GM21381 (cell line): ENCODE data around the gene TBC1D2B.
"Not testable (repeated sequence)": the region's sequence is repeated elsewhere in the genome, so short reads cannot be mapped to it uniquely, and the experiment has no call there.

Source experiments
- ATAC-seq: cut with Tn5 transposase; IDR thresholded peaks from one replicate; pipeline ENCODE4 v1.9.1; 2021; ENCODE audit warnings: mild to moderate bottlenecking, moderate library complexity; ENCODE audit not compliant: unreplicated experiment

TBC1D2B gene

DNA sequence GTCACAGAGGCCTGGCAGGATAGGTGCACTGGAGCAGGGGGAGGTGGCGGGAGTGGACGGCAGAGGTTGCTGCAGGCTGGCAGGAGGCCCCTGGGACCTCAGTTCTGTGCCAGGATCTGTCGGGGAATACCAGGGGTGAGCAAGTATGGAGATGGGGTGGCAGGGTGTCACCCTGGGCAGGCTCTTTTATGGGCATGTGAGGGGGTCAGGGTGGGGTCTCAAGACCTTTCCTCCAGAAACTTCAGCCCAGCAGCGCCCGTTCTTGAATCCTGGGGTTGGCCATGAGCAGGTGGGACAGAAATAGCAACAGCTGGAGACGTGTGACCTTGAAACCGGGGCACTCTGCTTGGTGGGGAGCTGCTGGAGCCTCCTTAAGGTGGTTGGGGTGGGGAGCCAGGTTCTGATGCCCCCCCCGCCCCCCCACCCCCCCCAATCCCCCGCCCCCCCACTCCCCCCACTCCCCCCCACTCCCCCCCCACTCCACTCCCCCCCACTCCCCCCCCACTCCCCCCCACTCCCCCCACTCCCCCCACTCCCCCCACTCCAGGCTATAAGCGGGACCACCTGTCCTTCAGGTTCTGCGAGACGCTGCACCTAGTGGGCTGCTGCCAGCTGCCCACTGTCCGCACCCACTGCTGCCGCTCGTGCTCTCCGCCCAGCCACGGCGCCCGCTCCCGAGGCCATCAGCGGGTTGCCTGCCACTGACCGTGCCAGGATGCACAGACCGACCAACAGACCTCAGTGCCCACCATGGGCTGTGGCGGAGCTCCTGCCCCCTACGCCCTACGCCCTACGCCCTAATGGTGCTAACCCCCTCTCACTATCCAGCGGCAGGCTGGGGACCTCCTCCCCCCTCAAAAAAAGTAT, 84.9 kb downstream of the TBC1D2B start:
- ATAC-seq: no peak

DNA sequence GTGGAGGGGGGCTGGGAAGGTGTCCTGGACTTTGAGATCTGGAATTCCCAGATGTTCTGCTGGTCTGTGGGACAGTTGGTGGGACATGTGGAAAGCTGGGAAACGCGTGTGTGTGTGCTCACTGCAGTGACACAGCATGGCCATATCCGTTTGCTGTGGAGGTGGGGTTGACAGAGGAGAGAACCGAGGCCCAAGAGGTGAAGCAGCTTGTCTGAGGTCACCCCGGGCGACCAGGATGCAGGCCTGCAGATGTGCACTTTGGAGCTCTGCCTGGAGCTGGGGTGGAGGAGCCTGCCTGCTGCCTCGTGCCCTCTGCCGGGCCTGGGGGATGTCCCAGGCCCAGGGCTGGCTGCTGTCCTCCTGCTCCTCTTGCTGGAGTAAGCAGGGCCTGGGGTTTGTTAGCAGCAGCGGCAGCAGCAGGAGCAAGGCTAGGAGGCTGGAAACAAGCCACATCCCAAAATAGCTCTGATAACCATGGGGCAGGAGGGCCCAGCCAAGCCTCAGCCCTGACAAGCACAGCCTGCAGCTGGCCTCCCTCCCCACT, 85.8 kb downstream of the TBC1D2B start:
- ATAC-seq: not testable (repeated sequence)

DNA sequence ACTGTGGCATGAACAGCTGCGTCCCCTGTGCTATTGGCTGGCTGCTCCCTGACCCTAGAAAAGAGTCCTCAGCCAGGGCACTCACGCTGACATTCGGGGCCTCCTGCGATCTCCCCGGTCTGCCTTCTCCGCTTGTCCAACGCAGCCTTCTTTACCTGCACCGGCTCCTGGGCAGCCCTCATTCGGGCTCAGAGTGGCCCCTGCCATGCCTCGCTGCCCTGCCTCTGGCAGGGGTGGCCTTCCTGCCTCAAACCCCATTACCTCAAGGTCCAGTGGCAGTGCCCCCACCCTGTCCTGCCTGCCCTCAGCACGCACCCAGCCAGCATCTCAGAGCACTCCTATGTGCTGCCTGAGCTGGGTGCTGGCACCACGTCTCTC, 86.5 kb downstream of the TBC1D2B start:
- ATAC-seq: no peak

GRCh38 chr15:77989296-77990143, 88.0 kb downstream of the TBC1D2B start:
- ATAC-seq: no peak

- no peak for ATAC-seq
These were observed 88.9 kb downstream of the TBC1D2B start for GRCh38 chr15:77988347-77989295.

DNA sequence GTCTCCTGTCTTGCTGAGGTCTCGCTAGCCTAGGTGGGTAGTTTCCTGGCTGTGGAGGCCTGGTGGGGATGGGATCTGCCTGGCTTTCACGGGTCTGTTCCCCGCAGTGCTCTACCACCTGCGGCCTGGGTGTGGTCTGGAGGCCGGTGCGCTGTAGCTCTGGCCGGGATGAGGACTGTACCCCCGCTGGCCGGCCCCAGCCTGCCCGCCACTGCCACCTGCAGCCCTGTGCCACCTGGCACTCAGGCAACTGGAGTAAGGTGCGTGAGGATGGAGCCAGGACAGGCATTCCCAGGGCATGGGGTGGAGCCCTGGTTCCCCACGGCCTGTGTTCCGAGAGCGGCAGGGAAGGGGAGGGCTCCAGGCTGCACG, 89.8 kb downstream of the TBC1D2B start:
- not testable (repeated sequence) for ATAC-seq

DNA sequence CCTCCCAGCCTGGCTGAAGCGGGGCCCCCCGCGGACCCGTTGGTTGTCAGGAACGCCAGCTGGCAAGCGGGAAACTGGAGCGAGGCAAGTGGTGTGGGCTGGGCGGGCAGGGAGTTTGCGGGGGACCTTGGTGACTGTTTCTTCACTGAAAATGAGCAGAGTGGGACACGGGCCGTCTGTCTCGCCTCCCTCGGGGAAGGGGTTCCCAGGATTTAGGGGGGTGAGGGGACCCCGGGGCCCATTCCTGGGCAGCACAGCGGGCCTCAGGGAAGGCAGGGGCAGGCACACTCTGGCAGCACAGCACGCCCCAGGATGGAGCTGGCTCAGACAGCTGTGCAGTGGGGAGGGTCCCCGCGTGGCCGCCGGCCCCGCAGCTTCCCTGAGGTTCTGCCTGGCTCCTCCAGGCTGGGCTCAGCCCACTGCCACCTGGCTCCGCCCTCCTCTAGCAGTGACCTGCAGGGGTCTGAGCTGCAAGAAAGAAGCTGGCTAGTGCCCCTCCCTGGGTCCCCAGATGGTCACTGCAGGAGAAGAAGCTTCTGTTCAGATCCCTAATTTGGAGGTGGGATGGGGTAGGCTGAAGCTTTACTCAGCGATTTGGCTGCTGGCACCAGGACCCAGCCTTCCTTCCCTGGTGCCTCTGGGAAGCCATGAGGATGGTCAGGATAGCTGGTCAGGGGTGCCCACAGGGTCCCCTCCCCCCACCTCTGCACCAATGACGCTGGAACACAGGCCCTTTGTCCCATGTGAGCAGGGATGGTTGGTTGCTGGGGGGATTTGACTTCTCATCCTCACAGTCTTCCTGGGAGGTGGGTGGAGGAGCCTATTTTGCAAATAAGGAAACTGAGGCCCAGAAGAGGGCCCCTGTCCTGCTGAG, 90.4 kb downstream of the TBC1D2B start:
- ATAC-seq: no peak

DNA sequence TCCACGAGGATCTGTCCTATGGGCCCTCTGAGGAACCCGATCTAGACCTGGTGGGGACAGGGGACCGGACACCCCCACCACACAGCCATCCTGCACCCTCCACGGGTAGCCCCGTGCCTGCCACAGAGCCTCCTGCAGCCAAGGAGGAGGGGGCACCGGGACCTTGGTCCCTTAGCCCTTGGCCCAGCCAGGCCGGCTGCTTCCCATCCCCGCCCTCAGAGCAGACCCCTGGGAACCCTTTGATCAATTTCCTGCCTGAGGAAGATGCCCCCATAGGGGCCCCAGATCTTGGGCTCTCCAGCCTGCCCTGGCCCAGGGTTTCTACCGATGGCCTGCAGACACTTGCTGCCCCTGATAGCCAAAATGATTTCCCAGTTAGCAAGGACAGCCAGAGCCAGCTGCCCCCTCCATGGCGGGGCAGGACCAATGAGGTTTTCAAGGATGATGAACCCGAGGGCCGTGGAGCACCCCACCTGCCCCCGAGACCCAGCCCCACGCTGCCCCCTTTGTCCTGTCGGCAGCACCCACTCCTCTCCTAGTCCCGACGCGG, 91.5 kb downstream of the TBC1D2B start:
- ATAC-seq: no peak

DNA sequence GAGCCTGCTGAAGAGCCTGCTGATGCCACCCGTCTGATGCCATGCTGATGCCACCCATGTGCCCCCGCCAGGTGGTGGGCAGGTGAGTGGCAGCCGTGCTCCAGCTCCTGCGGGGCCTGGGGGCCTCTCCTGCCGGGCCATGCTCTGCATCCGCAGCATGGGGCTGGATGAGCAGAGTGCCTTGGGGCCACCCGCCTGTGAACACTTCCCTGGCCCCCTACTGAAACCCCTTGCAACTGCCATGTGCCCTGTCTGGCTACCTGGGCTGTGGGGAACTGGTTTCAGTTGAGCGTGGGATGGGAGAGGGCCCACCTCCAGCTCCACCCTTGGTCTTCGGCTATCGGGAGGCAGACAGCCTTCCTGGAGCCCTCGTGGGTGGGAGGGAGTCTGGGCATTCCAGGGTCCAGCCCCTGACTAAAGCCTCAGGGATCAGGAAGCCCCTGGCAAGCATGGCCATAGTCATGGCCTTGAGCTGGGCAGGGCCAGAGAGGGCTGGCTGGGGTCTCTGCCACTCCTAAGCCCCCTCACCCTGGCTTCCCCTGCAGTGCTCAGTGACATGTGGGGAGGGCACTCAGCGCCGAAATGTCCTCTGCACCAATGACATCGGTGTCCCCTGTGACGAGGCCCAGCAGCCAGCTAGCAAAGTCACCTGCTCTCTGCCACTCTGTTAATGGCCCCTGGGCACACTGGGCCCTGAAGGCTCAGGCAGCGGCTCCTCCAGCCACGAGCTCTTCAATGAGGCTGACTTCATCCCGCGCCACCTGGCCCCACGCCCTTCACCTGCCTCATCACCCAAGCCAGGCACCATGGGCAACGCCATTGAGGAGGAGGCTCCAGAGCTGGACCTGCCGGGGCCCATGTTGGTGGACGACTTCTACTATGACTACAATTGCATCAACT, 92.2 kb downstream of the TBC1D2B start:
- no peak for ATAC-seq

DNA sequence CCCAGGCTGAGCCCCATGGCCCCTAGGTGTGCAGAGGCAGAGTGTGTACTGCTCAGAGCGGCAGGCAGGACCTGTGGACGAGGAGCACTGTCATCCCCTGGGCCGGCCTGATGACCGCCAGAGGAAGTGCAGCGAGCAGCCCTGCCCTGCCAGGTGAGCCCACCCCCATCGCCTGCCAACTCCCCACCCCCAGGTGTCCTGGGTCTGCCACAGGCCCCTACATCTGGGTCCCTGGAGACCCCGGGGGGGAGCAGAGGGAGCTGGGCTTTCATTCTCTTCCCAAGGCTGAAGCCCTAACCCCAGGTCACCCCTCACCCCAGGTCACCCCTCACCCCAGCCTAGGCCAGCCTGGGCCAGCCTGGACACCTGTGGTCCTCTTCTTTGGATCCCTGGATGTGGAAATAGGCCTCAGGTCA, 93.1 kb downstream of the TBC1D2B start:
- no peak for ATAC-seq

DNA sequence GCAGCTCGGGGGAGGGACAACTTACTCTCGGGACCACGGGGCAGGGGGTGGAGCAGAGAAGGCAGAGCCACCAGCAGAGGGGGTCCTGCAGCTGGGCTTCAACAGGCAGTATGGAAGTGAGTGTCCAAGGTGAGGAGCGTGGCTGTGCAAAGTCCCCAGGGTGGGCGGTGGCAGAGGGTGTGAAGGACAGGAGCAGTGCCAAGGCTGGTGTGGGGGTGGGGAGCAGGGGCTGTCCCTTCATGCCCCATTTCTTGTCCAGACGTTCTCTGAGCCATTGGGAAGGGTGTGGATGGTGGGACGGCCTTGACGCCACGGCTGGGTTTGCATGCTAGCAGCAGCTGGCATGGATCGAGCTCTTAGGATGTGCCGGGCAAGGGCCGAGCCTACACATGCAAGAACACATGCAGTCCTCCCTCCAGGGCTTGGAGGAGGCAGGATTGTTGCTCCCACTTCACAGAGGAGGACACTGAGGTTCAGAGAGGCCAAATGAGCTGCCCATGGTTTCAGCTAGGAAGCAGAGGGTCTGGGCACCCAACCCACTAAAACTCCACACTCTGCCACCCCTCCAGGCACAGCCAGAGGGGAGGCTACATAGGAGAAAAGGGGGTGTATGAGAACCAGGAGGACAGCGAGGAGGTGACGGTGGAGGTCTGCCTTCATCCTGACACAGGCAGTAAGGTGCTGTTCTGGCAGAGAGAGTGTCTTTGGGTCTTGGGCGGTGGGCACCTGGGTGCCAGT, 93.6 kb downstream of the TBC1D2B start:
- ATAC-seq: no peak

GRCh38 chr15:77983091-77983707, 94.3 kb downstream of the TBC1D2B start:
- no peak for ATAC-seq

- ATAC-seq: no peak
These were observed 95.4 kb downstream of the TBC1D2B start for GRCh38 chr15:77982127-77982490.

GRCh38 chr15:77981281-77982126, 96.0 kb downstream of the TBC1D2B start:
- no peak for ATAC-seq

- not testable (repeated sequence) for ATAC-seq
These were observed 96.8 kb downstream of the TBC1D2B start for GRCh38 chr15:77980674-77981073.

DNA sequence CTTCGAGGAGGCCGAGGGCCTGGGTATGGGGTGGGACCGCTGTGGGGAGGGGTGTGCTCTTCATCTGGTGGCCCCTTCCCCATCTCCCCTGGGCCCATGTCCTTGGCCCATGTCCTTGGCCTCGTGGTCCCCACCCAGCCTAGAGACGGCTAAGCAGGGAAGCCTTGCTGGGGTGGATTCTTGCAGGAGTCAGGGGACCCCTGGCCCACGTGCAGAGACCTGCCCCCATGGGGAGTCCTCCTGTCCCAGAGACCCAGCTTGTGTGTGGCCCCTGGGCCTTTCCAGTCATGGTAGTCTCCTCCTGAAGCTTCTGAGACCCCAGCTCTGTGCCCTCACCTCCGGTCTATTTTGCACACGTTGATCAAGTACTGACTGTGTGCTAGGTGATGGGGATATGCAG, 97.4 kb downstream of the TBC1D2B start:
- ATAC-seq: no peak
